Upper lobe of left lung (tissue), 4 donors: ENCODE measurements around the gene COL11A2.

Source experiments
- POLR2A ChIP-seq, 4 donors: fragments of 450-650 bp; IDR thresholded peaks; one replicate each; pipeline ENCODE4 v1.5.1; 2016 to 2017; ENCODE audit warnings: antibody characterized with exemption in 4 of 4, mild to moderate bottlenecking in 2 of 4
- POLR2AphosphoS5 ChIP-seq, 2 donors: sonication (generic); formaldehyde crosslinking; IDR thresholded peaks; one replicate each; pipeline ENCODE4 v1.5.1; 2017; ENCODE audit warnings: antibody characterized with exemption in 2 of 2

- no peak for TF ChIP-seq POLR2AphosphoS5 (IDR thresholded peaks at IDR 0.05)
- TF ChIP-seq POLR2A (IDR thresholded peaks at IDR 0.05): no peak
These were observed 28.7 kb downstream of the COL11A2 start for GRCh38 chr6:33163540-33163939.
